OCI-LY7 (cell line): Measurements from ENCODE around the gene FOXN1. TPM values are rescaled to one million over a fixed set of nuclear protein-coding genes. Genes with fewer than 3 reads are reported as not detected.

ENCODE experiments used
- BruUV-seq: library from RNA; stranded (reverse); fragments of 400-500 nt; replicated peaks from 2 replicates; lab custom pipeline; 2021; lab: Mats Ljungman, UMichigan
- CTCF ChIA-PET: fragments of 300-600 bp; sonication (Branson Sonifier 250); formaldehyde crosslinking; loops from one replicate; lab custom pipeline; 2022; ENCODE audit warnings: antibody characterized with exemption; ENCODE audit not compliant: unreplicated experiment; lab: Charles Lee
- POLR2A ChIA-PET: fragments of 300-600 bp; sonication (Branson Sonifier 250); formaldehyde crosslinking; loops from one replicate; lab custom pipeline; 2022; ENCODE audit warnings: antibody characterized with exemption; lab: Charles Lee
- DNase-seq: peaks from one replicate; pipeline ENCODE4 v3.0.0-alpha.2; 2015; ENCODE audit warnings: low spot score
- H2AFZ ChIP-seq: fragments of 200-600 bp; sonication (generic), shearing (Covaris generic); 2 replicates; pipeline ENCODE4 v1.6.1; 2014; ENCODE audit warnings: mild to moderate bottlenecking, antibody characterized with exemption, low read length, moderate library complexity
- H3K27ac ChIP-seq: fragments of 200-600 bp; sonication (generic); 2 replicates; pipeline ENCODE4 v1.5.1; 2014; ENCODE audit warnings: mixed run types, low read depth, mild to moderate bottlenecking, moderate library complexity, low read length, inconsistent platforms; ENCODE audit not compliant: poor library complexity, severe bottlenecking
- H3K36me3 ChIP-seq: fragments of 200-600 bp; sonication (generic); 2 replicates; pipeline ENCODE4 v1.6.1; 2014; ENCODE audit warnings: mild to moderate bottlenecking, antibody characterized with exemption, low read length, moderate library complexity, mixed read lengths; ENCODE audit not compliant: insufficient read depth
- H3K4me1 ChIP-seq: fragments of 200-600 bp; sonication (generic); 2 replicates; pipeline ENCODE4 v1.5.1; 2014; ENCODE audit warnings: mild to moderate bottlenecking, low read length; ENCODE audit not compliant: insufficient read depth, poor library complexity, severe bottlenecking
- H3K4me2 ChIP-seq: fragments of 200-600 bp; sonication (generic); 2 replicates; pipeline ENCODE4 v1.6.1; 2014; ENCODE audit warnings: mild to moderate bottlenecking, low read length
- H3K4me3 ChIP-seq: fragments of 200-600 bp; sonication (generic); 2 replicates; pipeline ENCODE4 v1.5.1; 2014; ENCODE audit warnings: mild to moderate bottlenecking, low read depth, low read length; ENCODE audit not compliant: poor library complexity, severe bottlenecking
- H3K79me2 ChIP-seq: fragments of 200-600 bp; sonication (generic); 2 replicates; pipeline ENCODE4 v1.6.1; 2016; ENCODE audit warnings: low read depth, mild to moderate bottlenecking, low read length, moderate library complexity, mixed read lengths; ENCODE audit not compliant: insufficient read depth
- H3K9me2 ChIP-seq: fragments of 200-600 bp; sonication (generic); 2 replicates; pipeline ENCODE4 v1.6.1; 2016; ENCODE audit warnings: mild to moderate bottlenecking, low read length, mixed read lengths; ENCODE audit not compliant: insufficient read depth
- H3K9me3 ChIP-seq: fragments of 200-600 bp; sonication (generic); 2 replicates; pipeline ENCODE4 v1.6.1; 2014; ENCODE audit warnings: mild to moderate bottlenecking, mixed run types, low read length, mixed read lengths
- H4K20me1 ChIP-seq: fragments of 200-600 bp; sonication (generic); 2 replicates; pipeline ENCODE4 v1.6.1; 2014; ENCODE audit warnings: mild to moderate bottlenecking, antibody characterized with exemption, low read length, moderate library complexity, mixed read lengths; ENCODE audit not compliant: insufficient read depth
- CTCF ChIP-seq: fragments of 200-600 bp; sonication (generic); conservative IDR thresholded peaks from 2 replicates; pipeline ENCODE4 v1.5.1; 2014; ENCODE audit warnings: mild to moderate bottlenecking, antibody characterized with exemption, low read length, moderate library complexity, mixed read lengths
- EZH2phosphoT487 ChIP-seq: fragments of 200-600 bp; sonication (generic); IDR thresholded peaks from 2 replicates; pipeline ENCODE4 v1.6.1; 2018; ENCODE audit warnings: low read depth, borderline replicate concordance, mild to moderate bottlenecking, mixed run types, antibody characterized with exemption, low read length, moderate library complexity, mixed read lengths
- intact Hi-C: fragments of 100-400 bp; cut with micrococcal nuclease; formaldehyde crosslinking; loops from one replicate; pipeline ENCODE4 v1.10.0; 2022; ENCODE audit not compliant: unreplicated experiment
- total RNA-seq, 2 experiments: library from RNA; depleted of rRNA in 1 of 2; stranded (reverse); fragments of >200 nt in 1 of 2; shearing (Covaris generic) in 1 of 2; gene quantifications; 2 replicates each; pipeline ENCODE4 v1.2.3, GENCODE V29; 2014 to 2022

Gene FOXN1
- total RNA-seq, 2 experiments from 2014 or later = not detected

DNA sequence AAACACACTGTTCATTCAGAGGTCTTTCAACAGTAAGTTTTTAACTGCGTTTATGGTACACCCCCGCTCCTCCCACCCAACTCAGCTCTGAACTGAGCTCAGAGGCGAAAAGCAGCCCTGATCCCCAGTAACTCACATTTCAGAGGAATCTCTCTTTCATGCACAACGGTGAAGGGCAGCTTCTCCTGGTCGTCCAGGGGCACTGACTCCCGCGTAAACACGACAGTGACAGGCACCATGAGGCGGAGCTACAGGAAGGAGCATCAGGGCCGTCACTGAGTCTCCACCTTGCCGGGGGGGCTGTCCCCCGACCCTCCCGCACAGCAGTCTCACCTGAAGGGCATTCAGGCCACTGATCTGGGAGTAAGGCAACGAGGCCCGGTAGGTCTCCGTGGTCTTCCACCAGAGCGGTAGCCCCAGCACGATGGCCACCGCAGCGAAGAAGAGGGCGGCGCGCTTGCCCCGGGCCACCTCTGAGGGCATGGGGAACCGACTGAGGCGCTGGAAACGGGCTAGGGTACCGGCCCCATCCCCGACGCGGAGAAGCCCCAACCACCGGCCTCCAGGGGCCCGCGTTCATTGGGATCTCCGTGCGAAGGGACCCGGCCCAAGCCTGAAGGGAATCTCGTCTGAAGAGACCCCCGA, 64.7 kb downstream of the FOXN1 start:
- Histone ChIP-seq H3K9me3 (no peaks in the 10 kb centered on the region), H3K79me2 (peaks cover 5% of the 10 kb centered on the region; the same call in 1 of the 2 replicates), H3K27ac (no peak overlapping the region), H4K20me1 (peaks cover 5% of the 10 kb centered on the region), H3K4me2 (peak overlapping the region; percentile 78), H3K36me3 (peaks cover 19% of the 10 kb centered on the region; the same call in 1 of the 2 replicates), H3K4me1 (peaks cover 36% of the 10 kb centered on the region), H3K4me3 (peak overlapping the region; percentile 94), H3K9me2 (no peaks in the 10 kb centered on the region), H2AFZ (peak overlapping the region; percentile 77)
- ChIA-PET POLR2A (interaction anchor here (0.8 to 2.0 kb wide), 5 partner anchors 20 to 381 kb away, joined by 3 to 12 read pairs (median 5); partner anchors contain the start of gene PROCA1), CTCF (no interaction called here)
- BruUV-seq = no TSS peak
- DNase-seq = peak; percentile 38
- intact Hi-C loops = loop anchor here (2.0 kb wide), 1 partner anchor 28 kb away; the partner anchor contains the start of gene SPAG5
- TF ChIP-seq EZH2phosphoT487 (no peak), CTCF (no peak)

GRCh38 chr17:28571361-28572122, 65.4 kb downstream of the FOXN1 start, which contains the start of gene PIGS:
Gene PIGS (minus strand): TSS chr17:28571524. CDS start chr17:28571496, 28 bp downstream.
- intact Hi-C loops = loop anchor here (2.0 kb wide), 1 partner anchor 27 kb away; the partner anchor contains the start of gene SPAG5
- CTCF ChIA-PET = no interaction called here
- Histone ChIP-seq H3K9me2 (no peaks in the 10 kb centered on the region), H3K27ac (peak within 1 kb of the TSS; percentile 20), H2AFZ (peak within 1 kb of the TSS; percentile 77), H3K4me1 (peaks cover 36% of the 10 kb centered on the region), H3K4me3 (peak within 1 kb of the TSS; percentile 94), H3K79me2 (peaks cover 5% of the 10 kb centered on the region; the same call in 1 of the 2 replicates), H3K9me3 (no peaks in the 10 kb centered on the region), H4K20me1 (peaks cover 5% of the 10 kb centered on the region), H3K4me2 (peak within 1 kb of the TSS; percentile 78), H3K36me3 (peaks cover 21% of the 10 kb centered on the region; the same call in 1 of the 2 replicates)
- POLR2A ChIA-PET = interaction anchor here (0.6 to 2.0 kb wide), 9 partner anchors 19 to 380 kb away, joined by 3 to 12 read pairs (median 3); partner anchors contain the start of gene PROCA1
- TF ChIP-seq EZH2phosphoT487 (no peak), CTCF (no peak)
- DNase-seq = peak; percentile 93
- no TSS peak for BruUV-seq
